Retinal pigment epithelial cell (primary cell): ENCODE data around the gene POU4F3.
"Not testable (repeated sequence)": the region's sequence is repeated elsewhere in the genome, so short reads cannot be mapped to it uniquely, and the experiment has no call there.

ENCODE experiments used
- DNase-seq: peaks from one replicate; pipeline ENCODE4 v3.0.0-alpha.2; 2010; ENCODE audit warnings: low read depth
- H3K4me3 ChIP-seq: 2 replicates; pipeline ENCODE4 v1.5.1; 2011; ENCODE audit warnings: mild to moderate bottlenecking, low read length, control low read depth, moderate library complexity
- TF ChIP-seq, protein P1 (sequence below): conservative IDR thresholded peaks from 2 replicates; pipeline ENCODE4 v1.5.1; 2011; ENCODE audit warnings: low read depth, low read length, control low read depth, inconsistent platforms

Gene POU4F3, protein sequence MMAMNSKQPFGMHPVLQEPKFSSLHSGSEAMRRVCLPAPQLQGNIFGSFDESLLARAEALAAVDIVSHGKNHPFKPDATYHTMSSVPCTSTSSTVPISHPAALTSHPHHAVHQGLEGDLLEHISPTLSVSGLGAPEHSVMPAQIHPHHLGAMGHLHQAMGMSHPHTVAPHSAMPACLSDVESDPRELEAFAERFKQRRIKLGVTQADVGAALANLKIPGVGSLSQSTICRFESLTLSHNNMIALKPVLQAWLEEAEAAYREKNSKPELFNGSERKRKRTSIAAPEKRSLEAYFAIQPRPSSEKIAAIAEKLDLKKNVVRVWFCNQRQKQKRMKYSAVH

DNA sequence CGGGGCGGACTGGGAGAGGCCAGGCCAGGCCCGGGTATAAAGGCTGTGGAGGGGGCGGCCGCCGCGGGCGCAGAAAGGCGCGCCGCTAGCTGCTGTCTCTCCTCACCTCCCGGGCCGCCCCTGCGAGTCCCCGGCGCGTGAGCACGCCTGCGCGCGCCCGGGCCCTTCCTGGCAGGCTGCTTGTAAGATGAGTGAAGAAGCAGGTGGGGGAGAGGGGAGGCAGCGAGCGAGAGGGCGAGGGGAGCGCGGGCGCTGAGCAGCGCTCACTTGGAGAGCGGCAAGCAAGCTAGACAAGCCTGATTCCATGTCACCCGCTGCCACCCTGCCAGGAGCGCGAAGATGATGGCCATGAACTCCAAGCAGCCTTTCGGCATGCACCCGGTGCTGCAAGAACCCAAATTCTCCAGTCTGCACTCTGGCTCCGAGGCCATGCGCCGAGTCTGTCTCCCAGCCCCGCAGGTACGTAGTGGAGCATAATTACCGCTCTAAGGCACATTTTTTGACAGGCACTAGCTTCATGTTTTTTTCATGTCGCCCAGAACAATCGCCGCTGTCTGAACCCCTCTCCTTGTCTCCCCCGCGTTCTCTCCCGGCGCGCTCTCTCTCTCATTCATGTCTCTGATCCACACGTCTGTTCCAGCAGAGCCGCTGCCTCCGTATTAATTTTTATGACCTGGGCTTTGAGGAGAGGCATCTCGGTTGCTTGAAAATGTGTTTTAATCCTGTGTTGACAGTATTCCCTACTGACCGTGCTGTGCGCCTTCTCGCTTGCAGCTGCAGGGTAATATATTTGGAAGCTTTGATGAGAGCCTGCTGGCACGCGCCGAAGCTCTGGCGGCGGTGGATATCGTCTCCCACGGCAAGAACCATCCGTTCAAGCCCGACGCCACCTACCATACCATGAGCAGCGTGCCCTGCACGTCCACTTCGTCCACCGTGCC lies at the start of gene POU4F3:
POU4F3 (plus strand) TSS at position 66 of the 941 bp plus-strand sequence; CDS start at position 340, 274 bp downstream.
- DNase-seq, result no peak
- TF ChIP-seq, protein P1, sequence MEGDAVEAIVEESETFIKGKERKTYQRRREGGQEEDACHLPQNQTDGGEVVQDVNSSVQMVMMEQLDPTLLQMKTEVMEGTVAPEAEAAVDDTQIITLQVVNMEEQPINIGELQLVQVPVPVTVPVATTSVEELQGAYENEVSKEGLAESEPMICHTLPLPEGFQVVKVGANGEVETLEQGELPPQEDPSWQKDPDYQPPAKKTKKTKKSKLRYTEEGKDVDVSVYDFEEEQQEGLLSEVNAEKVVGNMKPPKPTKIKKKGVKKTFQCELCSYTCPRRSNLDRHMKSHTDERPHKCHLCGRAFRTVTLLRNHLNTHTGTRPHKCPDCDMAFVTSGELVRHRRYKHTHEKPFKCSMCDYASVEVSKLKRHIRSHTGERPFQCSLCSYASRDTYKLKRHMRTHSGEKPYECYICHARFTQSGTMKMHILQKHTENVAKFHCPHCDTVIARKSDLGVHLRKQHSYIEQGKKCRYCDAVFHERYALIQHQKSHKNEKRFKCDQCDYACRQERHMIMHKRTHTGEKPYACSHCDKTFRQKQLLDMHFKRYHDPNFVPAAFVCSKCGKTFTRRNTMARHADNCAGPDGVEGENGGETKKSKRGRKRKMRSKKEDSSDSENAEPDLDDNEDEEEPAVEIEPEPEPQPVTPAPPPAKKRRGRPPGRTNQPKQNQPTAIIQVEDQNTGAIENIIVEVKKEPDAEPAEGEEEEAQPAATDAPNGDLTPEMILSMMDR, result no peak
- no peak within 1 kb of the TSS for H3K4me3 ChIP-seq

DNA sequence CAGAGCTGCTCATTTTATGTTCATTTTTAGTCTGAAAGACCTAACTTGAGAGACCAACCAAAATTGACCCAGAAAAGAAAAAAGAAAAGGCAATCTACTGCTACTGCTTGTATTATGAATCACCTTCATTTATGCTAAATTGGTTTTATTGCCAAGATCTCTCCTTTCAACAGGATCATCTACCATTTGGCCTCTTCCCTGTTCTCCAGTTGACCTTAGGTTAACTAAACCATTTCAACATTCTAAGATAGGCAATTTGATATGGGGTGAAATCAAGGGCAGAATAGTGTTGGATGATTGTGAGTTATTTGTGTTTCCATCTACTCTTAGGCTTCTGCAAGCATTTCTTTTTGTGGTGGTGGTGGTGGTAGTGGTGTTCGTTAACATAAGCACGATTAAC lies 48.3 kb upstream of the POU4F3 start:
- no peak overlapping the region for H3K4me3 ChIP-seq
- DNase-seq, result no peak
- TF ChIP-seq, protein P1, result no peak

DNA sequence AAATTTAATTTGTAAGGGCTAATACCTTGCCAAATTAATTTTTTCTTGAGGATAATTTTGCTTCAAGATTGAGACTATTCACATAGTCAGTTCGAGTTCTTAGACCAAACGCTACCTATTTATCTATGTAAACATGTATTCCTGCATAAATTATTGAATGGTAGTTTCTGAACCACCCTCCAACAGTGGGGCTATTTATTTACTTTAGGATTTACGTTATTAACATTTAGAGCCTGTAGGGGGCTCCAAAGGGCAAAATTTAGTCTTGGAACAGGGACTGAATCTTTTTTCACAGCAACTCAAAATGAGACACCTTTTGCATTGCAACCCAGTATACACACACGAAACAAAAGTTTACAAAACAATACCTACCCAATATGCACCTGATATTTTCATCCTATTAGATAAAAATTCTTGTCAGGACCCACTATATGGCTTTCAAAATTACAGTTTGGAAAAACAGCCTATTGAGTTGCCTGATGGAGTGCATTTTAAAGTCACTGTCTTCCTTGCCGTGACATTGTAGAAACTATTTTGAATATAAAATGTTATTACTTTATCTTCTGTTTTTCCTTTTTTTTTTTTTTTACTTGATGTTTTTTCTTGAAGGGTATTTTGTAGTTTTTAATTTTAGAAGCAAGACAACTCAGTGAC lies 47.1 kb upstream of the POU4F3 start:
- H3K4me3 ChIP-seq, result no peak overlapping the region
- TF ChIP-seq, protein P1, result peak; percentile 67
- no peak for DNase-seq

DNA sequence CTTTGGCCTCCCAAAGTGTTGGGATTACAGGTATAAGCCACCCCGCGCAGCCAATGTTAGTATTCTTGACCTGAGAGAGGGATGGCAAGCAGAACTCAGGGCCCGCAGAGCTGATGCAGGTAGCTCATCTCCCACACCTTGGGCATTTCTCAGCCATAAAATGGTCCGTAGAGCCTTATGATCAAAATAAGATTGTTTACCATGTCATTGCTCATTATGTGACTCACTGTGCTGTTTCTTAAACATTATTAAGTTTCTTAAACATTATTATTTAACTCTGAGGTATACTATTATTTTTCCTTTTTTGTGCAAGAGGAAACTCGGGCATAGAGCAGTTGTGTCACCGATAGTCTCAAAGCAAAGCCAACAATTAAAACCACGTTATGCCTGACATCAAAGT lies 42.4 kb upstream of the POU4F3 start:
- DNase-seq, result no peak
- TF ChIP-seq, protein P1, result no peak
- H3K4me3 ChIP-seq, result no peak overlapping the region

DNA sequence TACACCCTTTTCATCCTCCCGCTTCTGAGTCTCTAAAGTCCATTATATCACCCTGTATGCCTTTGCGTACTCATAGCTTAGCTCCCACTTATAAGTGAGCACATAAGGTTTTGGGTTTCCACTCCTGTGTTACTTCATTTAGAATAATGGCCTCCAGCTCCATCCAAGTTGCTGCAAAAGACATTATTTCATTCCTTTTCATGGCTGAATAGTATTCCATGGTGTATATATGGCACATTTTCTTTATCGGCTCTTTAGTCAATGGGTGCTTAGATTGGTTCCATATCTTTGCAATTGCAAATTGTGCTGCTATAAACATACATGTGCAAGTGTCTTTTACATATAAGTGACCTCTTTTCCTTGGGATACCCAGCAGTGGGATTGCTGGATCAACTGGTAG lies 39.7 kb upstream of the POU4F3 start:
- DNase-seq, H3K4me3 ChIP-seq: not testable (repeated sequence)

DNA sequence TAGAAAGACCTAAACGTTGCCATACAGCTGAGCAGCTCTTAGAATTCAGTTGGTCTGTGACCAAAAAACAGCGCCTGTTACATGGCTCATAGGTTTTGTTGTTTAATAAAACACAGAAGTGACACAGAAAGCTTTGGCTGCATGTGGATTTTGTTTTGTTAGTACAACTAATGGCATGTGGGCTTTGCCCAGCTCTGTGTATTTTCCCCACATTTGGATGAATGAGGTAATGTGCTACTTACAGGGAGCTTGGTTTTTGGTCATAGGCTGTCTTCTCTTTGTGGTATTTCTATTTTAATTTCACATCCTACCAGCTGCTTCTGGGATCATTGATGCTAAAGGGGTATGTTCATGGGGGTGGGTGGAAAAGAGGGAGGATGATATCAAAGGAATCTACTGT lies 37.0 kb upstream of the POU4F3 start:
- no peak for DNase-seq
- no peak overlapping the region for H3K4me3 ChIP-seq
- TF ChIP-seq, protein P1, result no peak

DNA sequence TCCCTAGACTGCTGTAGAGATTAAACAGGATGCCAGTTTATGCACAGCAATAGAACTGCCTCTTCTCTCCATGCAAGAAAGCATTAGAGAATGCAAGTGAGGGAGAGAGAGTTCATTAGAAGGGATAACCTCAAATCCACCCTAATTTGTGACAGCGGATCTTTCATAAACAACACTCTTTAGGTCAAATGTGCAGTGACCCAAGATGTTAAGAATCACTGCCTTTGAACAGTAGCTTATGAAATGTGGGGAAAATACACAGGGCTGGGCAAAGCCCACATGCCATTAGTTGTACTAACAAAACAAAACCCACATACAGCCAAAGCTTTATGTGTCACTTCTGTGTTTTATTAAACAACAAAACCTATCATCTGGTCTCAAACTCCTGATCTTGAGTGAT lies 36.2 kb upstream of the POU4F3 start:
- TF ChIP-seq, protein P1, result no peak
- peak; percentile 25 for DNase-seq
- no peak overlapping the region for H3K4me3 ChIP-seq
